ENCODE results near the gene TENM3.

Gene TENM3

GRCh38 chr4:182221987-182222386 is 21.2 kb upstream of the TENM3 start:
- no peak for TF ChIP-seq POU6F1 (CRISPR knock-in tag; IDR thresholded peaks at IDR 0.05; ENCODE audit: borderline replicate concordance, low read depth)
- TF ChIP-seq OSR1 (CRISPR knock-in tag; IDR thresholded peaks at IDR 0.05): no peak
- TF ChIP-seq, protein P1, sequence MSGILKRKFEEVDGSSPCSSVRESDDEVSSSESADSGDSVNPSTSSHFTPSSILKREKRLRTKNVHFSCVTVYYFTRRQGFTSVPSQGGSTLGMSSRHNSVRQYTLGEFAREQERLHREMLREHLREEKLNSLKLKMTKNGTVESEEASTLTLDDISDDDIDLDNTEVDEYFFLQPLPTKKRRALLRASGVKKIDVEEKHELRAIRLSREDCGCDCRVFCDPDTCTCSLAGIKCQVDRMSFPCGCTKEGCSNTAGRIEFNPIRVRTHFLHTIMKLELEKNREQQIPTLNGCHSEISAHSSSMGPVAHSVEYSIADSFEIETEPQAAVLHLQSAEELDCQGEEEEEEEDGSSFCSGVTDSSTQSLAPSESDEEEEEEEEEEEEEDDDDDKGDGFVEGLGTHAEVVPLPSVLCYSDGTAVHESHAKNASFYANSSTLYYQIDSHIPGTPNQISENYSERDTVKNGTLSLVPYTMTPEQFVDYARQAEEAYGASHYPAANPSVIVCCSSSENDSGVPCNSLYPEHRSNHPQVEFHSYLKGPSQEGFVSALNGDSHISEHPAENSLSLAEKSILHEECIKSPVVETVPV (CRISPR knock-in tag; IDR thresholded peaks at IDR 0.05): no peak
- no peak for TF ChIP-seq ZNF8 (CRISPR knock-in tag; IDR thresholded peaks at IDR 0.05)
- ATAC-seq: no peak

GRCh38 chr4:182222766-182223165 is 20.4 kb upstream of the TENM3 start:
- no peak for ATAC-seq

GRCh38 chr4:182223708-182224107 is 19.5 kb upstream of the TENM3 start:
- no peak for TF ChIP-seq ZC3H10 (CRISPR knock-in tag; IDR thresholded peaks at IDR 0.05)
- TF ChIP-seq ZFP3 (CRISPR knock-in tag; IDR thresholded peaks at IDR 0.05): no peak
- no peak for TF ChIP-seq ZFP30 (CRISPR knock-in tag; IDR thresholded peaks at IDR 0.05)
- TF ChIP-seq, protein P2, sequence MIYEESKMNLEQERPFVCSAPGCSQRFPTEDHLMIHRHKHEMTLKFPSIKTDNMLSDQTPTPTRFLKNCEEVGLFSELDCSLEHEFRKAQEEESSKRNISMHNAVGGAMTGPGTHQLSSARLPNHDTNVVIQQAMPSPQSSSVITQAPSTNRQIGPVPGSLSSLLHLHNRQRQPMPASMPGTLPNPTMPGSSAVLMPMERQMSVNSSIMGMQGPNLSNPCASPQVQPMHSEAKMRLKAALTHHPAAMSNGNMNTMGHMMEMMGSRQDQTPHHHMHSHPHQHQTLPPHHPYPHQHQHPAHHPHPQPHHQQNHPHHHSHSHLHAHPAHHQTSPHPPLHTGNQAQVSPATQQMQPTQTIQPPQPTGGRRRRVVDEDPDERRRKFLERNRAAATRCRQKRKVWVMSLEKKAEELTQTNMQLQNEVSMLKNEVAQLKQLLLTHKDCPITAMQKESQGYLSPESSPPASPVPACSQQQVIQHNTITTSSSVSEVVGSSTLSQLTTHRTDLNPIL (CRISPR knock-in tag; IDR thresholded peaks at IDR 0.05; ENCODE audit: low read depth): no peak
- no peak for TF ChIP-seq RARB (CRISPR knock-in tag; IDR thresholded peaks at IDR 0.05)
- no peak for TF ChIP-seq GLIS3 (CRISPR knock-in tag; IDR thresholded peaks at IDR 0.05)
- TF ChIP-seq ZNF565 (CRISPR knock-in tag; conservative IDR thresholded peaks at IDR 0.05; ENCODE audit: low read depth): no peak
- no peak for TF ChIP-seq ARNTL (CRISPR knock-in tag; IDR thresholded peaks at IDR 0.05; ENCODE audit: borderline replicate concordance, low read depth)
- TF ChIP-seq, protein P1 (CRISPR knock-in tag; IDR thresholded peaks at IDR 0.05): no peak
- TF ChIP-seq, protein P3, sequence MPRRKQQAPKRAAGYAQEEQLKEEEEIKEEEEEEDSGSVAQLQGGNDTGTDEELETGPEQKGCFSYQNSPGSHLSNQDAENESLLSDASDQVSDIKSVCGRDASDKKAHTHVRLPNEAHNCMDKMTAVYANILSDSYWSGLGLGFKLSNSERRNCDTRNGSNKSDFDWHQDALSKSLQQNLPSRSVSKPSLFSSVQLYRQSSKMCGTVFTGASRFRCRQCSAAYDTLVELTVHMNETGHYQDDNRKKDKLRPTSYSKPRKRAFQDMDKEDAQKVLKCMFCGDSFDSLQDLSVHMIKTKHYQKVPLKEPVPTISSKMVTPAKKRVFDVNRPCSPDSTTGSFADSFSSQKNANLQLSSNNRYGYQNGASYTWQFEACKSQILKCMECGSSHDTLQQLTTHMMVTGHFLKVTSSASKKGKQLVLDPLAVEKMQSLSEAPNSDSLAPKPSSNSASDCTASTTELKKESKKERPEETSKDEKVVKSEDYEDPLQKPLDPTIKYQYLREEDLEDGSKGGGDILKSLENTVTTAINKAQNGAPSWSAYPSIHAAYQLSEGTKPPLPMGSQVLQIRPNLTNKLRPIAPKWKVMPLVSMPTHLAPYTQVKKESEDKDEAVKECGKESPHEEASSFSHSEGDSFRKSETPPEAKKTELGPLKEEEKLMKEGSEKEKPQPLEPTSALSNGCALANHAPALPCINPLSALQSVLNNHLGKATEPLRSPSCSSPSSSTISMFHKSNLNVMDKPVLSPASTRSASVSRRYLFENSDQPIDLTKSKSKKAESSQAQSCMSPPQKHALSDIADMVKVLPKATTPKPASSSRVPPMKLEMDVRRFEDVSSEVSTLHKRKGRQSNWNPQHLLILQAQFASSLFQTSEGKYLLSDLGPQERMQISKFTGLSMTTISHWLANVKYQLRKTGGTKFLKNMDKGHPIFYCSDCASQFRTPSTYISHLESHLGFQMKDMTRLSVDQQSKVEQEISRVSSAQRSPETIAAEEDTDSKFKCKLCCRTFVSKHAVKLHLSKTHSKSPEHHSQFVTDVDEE (CRISPR knock-in tag; IDR thresholded peaks at IDR 0.05): no peak
- TF ChIP-seq ZNF8 (CRISPR knock-in tag; IDR thresholded peaks at IDR 0.05): no peak
- TF ChIP-seq TOX (CRISPR knock-in tag; IDR thresholded peaks at IDR 0.05; ENCODE audit: borderline replicate concordance): no peak
- no peak for TF ChIP-seq PATZ1 (CRISPR knock-in tag; IDR thresholded peaks at IDR 0.05; ENCODE audit: borderline replicate concordance)
- no peak for TF ChIP-seq POU6F1 (CRISPR knock-in tag; IDR thresholded peaks at IDR 0.05; ENCODE audit: borderline replicate concordance, low read depth)
- TF ChIP-seq ISL1 (CRISPR knock-in tag; IDR thresholded peaks at IDR 0.05): no peak
- TF ChIP-seq OSR1 (CRISPR knock-in tag; IDR thresholded peaks at IDR 0.05): no peak
- no peak for TF ChIP-seq TCF4 (CRISPR knock-in tag; IDR thresholded peaks at IDR 0.05; ENCODE audit: borderline replicate concordance)
- no peak for TF ChIP-seq CSDC2 (CRISPR knock-in tag; IDR thresholded peaks at IDR 0.05)
- TF ChIP-seq ESRRG (CRISPR knock-in tag; IDR thresholded peaks at IDR 0.05): no peak
- ATAC-seq: no peak

More at GRCh38 chr4:182222766-182223165, 20.4 kb upstream of the TENM3 start:
- TF ChIP-seq ZFP3 (CRISPR knock-in tag; IDR thresholded peaks at IDR 0.05) (no peak), ZC3H10 (CRISPR knock-in tag; IDR thresholded peaks at IDR 0.05) (no peak), SNAI2 (CRISPR knock-in tag; IDR thresholded peaks at IDR 0.05) (no peak), TOX (CRISPR knock-in tag; IDR thresholded peaks at IDR 0.05; ENCODE audit: borderline replicate concordance) (no peak), TCF4 (CRISPR knock-in tag; IDR thresholded peaks at IDR 0.05; ENCODE audit: borderline replicate concordance) (no peak)
- TF ChIP-seq, protein P3 (CRISPR knock-in tag; IDR thresholded peaks at IDR 0.05): no peak
